NCI-H526 treated with DMSO at 0.1 percent for 48 hours (cell line): ENCODE measurements around the gene COA7.

Experiments
- DNase-seq: peaks from one replicate; lab custom pipeline; 2025; lab: John Stamatoyannopoulos, UW

COA7 gene

DNA sequence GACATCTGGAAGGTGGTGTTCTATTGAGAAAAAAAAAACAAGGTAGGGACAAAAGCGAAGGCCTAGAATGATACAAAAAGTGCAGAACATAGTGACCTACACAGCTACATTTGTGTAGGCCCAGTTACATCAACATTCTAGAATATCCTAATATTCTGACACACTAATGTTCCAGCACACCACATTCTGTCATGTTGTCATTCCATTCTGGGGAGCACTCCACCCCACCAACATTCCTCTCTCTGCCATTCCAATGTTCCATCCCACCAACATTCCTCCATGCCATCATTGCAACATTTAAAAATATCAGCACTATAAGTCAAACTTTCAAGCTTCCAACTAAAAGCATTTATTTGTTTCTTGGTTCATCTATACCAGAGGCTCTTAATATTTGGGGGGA is 28.5 kb downstream of the COA7 start:
- no peak for DNase-seq

DNA sequence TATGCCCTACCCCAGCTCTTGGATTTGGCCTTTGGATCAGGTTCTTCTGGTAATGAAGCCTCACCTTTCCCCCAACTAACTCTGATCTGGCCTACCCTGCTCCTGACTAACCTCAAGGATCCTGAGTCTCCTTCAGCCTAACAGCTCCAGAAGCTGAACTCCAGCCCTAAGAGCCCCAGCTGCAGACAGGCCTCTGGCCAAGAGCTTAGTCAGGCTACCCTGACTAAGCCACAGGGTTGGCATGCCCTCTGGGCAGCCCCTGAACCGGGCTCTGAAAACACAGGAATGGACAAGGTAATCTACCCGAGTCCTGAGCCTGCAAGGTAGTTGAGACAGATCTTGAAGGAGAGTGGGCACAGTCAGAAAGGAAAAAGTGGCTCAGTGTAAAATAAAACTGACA is 29.4 kb downstream of the COA7 start:
- DNase-seq = no peak

DNA sequence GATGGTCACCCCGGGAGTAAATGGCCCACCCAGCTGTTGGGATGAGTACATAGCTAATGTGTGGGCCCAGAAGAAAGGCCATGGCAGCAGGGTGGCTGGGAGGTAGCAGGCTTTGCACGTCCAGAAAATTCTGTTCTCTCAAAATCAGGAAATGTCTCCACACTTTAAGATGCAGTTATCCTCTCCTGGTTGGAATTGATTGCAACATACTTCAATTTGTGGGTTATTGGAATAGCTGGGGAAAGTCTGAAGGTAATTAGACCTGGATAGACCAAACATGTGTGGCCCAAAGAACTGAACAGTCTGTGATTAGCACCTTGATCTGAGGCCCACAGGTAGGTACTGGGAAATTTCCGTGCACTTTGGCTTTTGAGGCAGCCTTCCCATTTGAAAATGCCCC is 30.2 kb downstream of the COA7 start:
- DNase-seq = no peak

DNA sequence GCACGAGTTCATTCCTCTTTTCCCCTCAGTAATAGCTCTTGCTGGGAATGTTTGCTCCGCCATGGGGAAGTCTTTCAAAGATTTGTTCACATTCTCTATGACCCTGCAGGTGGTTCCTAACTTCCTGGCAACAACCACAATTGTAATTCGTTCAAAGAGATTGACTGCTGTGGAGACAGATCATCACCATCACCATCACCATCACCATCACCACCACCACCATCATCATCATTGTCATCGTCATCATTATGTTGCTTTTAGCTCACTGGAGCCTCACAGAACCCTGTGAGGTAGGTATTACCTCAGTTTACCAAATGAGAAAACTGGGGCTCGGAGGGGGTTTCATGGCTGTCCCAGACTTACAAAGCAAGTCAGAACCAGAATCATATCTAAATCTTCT is 30.9 kb downstream of the COA7 start:
- DNase-seq = no peak

DNA sequence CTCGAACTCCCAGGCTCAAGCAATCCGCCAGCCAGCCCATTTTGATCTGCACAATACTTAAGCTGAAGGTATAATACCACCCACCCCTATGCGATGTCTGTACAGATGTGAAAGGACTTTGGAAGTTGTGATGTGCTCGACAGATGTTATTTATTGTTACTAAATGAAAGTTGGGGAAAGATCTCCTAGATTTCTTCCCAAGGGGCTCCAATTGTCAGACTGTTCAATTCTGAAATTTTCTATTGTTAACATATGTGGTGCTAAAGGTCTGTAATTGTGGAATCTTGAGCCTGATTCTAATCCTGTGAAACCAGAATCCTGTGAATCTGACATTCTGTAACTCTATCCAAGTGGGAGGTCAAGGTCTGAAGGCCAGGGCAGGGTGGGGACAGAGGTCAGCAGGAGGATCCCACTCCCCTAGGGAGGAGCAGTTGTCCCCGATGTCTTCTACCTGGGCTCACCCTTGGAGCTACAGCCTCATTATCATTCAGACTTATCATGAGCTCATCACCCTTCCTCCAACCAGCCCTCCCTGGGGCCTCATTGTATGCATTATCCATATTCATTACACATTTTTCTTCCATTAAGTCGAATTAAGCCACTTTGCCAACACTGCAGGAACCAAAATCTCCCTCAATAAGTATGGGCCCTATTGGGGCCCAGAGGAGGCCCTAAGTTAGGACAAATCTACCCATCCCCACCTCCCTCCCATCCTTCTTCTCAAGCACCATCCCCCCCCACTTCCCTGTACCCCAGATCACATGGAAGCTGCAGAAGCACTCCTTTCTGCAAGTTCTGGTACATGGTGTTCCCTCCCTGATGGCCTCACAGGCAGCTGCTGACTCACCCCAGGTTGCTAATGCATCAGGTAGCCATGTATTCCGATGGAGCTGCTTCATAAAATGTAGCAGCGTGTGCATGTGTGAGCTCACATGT is 32.9 kb downstream of the COA7 start:
- no peak for DNase-seq

DNA sequence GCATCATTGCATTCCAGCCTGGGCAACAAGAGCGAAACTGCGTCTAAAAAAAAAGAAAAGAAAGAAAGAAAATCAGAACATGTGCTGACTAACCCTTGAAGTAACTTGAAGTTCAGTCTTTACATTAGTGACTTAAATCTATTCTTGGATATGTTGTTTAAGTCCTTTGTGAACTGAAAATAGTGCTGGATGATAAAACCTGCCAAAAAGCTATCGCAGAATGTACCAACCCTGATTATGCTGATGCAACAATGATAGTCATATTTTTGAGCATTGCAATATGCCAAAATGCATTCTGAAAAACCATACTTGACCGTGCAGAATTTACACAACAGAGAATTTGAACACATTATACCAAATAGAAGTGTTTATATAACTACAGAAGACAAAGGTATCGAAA is 34.4 kb downstream of the COA7 start:
- no peak for DNase-seq

DNA sequence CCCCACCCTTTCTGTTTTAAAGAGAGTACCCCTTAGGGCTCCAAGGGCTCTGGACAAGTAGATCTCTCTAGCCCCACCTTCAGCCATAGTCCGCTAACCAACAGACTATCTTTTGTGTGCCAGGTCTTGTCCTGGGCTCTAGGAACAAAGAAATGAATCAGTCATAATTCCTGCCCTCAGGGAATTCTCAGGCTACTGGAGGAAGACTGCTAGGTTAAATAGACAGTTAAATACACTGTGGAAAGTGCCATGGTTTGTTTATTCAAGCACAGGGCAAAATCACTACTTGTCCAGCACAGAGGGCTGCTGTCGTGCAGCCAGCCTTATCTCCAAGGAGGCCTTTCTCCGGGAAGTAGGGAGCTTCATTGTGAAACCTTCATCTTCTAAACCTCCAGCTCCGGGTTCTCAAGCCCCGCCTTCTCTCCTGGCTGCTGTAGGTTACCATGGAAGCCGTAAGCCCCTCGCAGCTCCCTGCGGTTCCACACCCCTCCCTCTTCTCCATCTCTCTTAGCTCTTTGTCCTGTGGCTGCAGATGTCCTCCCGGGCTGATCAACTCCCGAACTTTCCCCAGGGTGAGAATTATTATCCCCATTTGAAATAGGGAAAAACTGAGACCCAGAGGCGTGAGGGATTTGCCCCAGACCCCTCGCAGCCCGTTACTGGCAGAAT is 35.4 kb downstream of the COA7 start:
- peak; percentile 66 for DNase-seq

DNA sequence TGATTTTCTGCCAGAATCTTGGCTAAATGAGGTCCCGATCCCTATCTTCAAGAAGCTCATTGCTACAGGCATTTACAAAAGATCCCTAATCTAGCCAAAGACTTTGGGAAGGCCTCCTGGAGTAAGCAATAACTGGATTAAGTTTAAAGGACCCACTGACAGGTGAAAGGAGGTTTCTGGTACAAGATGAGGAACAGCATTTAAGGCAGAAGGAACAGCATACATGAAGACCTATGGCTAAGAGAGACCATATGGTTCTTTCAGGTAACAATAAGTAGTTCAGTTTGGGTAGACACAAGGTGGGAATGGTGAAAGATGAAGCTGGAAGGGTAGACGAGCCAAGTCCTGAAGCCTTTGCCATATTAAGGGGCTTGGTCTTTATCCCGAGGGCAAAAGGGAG is 37.3 kb downstream of the COA7 start:
- no peak for DNase-seq

DNA sequence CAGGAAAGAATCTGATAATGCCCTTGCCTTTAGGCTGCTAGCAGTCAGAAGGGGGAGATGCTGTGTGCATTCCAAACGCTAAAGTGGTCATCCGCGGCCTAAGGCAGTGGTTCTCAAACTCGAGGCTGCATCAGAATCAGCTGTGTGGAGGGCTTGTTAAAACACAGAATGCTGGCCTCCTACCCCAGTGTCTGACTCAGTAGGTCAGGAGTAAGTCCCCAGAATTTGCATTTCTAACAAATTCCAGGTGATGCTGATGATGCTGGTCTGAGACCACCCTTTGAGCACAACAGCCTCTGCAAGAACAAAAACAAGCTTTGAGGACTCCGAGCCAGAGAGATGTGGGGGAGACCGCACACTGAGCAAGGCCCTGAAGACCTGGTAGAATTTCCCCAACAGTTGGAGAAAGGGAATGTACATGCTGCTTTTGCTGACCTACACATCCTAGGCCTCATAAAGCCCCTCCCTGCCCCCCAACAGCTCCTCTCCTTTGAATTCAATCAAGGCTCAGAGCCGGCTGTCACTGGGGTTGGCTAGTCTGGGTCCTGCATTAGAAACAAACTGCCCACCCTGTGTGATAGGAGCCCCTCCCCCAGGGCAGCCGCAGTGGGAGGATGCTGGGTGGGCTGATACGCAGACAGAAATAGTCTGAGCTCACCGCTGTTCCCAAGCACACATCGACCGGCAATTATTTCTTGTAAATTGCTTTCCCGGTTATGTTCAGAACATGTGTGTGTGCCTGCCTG is 38.1 kb downstream of the COA7 start:
- DNase-seq = no peak

DNA sequence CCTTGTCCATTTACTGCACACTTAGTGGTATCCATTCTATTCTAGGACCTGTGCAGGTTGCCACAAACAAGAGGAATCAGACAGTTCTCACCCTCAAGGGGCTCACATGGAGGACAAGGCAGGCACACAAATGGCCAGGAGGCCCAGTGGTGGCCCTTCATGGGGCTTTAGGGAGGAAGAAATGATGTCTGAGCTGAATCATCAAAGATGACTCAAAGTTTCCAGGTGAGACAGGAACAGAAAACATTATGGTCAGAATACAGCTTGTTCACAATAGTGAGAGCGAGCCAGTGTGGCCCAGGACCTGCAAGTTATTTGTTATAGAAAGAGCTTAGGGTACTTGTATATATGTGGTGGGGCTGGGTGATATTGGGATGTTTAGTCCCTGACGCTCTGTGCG is 38.8 kb downstream of the COA7 start:
- DNase-seq = no peak

DNA sequence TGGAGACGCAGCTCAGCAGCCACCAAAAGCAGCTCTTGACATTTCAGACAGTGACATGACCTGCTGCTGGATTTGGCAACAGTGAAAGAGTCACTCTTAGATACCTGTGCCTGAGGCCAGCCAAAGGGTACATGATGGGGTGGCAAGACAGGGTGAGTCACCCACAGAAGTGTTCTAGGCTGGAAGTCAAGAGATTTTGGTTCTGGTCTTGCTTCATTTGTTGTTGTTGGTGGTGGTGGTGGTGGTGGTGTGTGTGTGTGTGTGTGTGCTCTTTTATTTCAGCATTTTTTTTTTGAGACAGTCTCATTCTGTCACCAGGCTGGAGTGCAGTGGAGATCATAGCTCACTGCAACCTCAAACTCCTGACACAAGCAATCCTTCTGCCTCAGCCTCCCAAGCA is 39.4 kb downstream of the COA7 start:
- no peak for DNase-seq

DNA sequence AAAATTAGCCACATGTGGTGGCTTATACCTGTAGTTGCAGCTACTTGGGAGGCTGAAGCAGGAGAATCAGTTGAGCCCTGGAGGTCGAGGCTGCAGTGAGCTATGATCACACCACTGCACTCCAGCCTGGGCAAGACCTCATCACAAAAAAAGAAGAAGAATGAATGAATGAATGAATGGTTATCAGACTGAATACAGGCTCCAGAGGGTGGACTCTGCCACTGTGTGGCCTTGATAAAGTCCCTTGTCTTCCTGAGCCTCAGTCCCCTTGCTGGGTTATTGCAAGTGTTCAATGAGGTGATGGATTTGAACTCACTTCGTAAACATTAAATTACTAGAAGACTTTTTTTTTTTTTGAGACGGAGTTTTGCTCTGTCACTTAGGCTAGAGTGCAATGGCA is 40.4 kb downstream of the COA7 start:
- no peak for DNase-seq

DNA sequence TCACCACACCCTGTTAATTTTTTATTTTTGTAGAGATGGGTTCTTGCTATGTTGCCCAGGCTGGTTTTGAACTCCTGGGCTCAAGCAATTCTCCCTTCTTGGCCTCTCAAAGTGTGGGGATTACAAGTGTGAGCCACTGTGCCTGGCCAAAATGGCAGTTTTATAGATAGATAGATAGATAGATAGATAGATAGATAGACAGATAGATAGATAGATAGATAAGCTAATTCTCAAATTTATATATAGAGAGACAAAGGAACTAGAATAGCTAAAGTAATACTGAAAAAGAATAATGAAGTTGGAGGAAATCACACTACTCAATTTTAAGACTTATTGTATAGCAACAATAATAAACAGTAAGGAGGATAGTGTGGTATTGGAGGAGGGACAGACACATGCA is 44.1 kb downstream of the COA7 start:
- no peak for DNase-seq

DNA sequence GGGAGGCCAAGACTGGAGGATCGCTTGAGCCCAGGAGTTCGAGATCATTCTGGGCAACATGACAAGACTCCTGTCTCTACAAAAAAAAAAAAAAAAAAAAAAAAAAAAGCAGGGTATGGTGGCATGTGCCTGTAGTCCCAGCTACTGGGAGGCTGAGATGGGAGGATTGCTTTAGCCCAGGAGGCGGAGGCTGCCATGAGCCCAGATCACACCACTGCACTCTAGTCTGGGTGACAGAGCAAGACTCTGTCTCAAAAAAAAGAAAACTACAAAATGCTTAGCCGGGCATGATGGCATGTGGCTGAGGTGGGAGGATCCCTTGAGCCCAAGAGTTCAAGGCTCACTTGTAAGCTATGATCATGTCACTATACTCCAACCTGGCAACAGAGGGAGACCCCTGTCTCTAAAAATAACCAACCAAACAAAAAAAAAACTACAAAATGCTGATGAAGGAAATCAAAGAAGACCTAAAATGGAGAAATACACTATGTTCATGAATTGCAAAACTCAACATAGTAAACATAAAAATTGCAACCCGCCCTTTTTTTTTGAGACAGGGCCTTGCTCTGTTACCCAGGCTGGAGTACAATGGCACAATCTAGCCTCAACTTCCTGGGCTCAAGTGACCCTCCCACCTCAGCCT is 44.8 kb downstream of the COA7 start:
- no peak for DNase-seq

DNA sequence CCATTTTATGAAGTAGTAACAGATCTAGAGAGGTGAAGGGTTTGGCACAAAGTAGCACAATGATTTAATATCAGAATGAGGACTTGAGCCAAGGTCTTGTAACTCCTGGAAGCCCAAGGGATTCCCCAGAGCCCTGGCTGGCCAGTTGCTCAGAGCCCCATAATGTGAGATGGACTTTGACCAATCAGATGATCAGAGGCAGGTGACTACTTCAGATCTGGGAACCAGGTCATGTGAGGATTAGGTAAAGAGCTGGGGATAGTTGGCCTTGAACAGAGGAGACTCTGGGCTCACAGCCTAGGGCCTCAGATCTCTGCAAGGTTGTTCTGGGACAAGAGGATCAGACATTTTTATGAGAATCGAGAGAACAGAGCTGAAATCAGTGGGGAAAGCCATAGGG is 46.2 kb downstream of the COA7 start:
- DNase-seq = no peak

DNA sequence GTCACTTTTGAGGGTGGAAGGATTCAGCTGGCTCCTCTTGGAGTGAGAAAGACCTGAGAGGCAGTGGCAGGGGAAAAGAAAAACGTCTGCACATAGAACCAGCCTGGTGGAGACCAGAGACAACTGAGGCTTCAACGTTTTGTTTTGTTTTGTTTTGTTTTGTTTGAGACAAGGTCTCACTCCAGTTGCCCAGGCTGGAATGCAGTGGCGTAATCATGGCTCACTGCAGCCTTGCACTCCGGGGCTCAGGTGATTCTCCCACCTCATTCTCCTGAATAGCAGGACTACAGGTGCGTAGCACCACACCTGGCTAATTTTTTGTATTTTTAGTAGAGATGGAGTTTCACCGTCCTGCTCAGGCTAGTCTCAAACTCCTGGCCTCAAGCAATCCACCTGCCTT is 52.9 kb downstream of the COA7 start:
- DNase-seq = no peak

DNA sequence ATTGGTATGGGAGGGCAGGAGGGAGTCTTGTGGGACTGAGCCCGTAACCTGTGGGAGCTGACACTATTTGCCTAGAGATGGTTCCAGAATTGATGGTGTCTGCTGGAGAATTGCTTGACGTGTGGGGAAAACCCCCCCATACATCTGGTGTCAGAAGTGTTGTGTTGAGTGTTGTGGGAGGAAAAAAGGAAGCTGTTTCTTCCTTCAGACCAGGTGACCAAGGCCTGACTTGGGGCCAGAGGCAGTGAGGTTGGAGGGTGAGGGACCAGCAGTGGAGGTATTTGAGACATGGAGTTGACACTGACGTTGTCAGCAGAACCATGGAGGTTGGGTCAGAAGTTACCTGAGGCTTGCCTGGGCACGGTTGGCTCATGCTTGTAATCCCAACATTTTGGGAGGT is 56.8 kb downstream of the COA7 start:
- no peak for DNase-seq

DNA sequence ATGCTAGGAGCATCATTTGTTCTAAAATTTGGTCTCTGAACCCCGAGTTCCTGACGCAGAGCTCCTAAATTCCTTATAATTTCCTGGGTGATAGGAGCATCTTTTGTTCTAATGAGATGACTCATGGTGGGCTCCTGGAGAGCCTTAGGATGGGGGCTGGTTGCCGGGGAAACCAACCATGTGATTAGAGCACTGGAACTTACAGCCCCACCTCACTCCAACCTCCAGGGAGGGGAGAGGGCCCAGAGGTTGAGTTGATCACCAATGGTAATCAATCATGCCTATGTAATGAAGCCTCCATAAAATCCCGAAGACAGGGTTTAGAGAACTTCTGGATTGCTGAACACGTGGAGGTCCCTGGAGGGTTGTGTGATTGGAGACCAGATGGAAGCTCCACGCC is 57.5 kb downstream of the COA7 start:
- no peak for DNase-seq

DNA sequence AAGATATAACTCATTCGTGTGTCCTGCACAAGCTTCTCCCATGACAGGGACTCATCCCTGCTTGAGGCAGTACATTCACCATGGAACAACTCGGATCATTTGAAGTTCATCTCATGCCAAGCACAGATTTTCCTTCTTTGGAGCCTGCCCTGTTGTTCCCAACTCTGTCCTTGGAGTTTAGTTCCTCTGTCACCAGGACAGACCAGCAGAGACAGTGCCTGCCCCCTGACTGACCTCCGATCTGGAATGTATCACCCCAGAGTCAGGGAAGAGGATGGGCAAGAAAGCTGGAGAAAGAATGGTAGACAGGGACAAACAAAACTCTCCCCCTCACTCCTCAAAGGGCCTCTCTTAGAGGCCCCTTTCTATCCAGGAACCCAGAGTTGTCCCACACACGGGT is 60.2 kb downstream of the COA7 start:
- no peak for DNase-seq

DNA sequence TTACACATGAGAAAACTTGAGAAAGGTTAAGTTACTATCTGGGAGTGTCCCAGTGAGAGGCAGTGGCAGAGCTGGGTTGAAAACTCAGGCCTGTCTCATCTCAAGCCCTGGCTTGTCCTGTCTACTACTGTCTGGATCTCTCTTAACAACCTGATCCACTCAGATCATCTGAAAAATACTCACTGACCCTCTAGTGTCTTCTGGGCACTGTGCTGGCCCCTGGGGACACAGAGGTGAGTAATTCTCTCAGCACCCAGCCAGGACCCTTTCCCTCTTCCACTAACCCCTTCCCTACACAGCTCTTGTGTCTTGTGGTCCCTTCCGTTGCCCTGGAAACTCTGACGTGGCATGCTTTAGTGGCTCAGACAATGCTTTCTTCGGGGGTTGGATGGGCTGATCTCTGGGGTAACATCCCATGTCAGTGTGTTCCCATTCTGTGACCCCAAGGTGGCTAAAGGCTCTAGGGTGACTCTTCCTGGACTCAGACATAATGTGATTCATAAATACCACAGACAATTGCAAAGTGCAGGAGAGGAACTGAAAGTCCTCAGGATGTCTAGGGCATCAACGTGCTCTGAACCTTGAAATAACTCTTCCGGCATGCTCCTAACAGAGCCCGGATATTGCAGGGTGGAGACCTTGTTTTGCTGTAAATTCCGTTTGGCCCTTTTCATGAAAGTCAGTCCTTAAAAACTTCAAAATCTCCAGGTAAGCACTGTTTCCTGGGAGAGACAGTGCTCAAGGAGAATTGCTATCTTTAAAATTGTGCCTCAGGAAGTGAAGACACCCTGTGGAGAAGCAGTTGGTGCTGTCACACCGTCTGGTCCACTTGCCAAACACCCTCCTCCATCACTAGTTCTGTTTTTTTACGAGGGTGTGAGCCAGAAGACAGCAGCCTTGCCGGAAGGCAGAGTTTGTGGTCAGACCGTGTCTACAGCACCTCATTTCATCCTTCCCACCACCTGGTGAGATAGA is 61.1 kb downstream of the COA7 start:
- DNase-seq = no peak
